Camera-type eye (tissue), 1 donor: ENCODE data around the gene SPATA31A7. TPM values are rescaled to one million over a fixed set of nuclear protein-coding genes. Genes with fewer than 3 reads are reported as not detected.

Source experiments
- total RNA-seq: library from RNA; depleted of rRNA; stranded (reverse); fragments of >200 nt; gene quantifications from one replicate; pipeline ENCODE4 v1.2.3, GENCODE V29; 2014

SPATA31A7 gene
- not detected for total RNA-seq

DNA sequence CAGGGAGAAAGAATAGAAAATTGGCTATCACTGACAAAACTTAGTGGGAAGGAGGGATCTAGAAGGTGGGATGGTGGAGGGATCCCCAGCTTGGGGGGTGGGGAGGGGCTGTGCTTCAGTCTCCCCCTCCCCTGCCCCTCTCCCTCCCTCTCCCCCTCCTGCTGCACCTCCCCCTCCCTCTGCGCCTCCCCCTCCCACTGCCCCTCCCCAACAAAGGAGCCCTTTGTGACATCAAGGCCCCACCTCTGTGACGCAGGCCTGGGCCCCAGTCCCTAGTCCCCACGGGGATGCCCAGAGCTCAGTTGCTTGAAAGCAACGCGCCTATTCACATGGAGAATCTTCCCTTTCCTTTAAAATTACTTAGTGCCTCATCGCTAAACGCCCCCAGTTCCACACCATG lies at the start of gene SPATA31A7:
SPATA31A7 (plus strand) TSS at position 301 of the 400 bp plus-strand sequence; CDS start at position 330, 29 bp downstream.

